H1 (cell line): ENCODE measurements around the gene SLC6A6. TPM values are rescaled to one million over a fixed set of nuclear protein-coding genes. Genes with fewer than 3 reads are reported as not detected.

Experiments used
- CTCF ChIA-PET: fragments of 300-600 bp; sonication (Branson Sonifier 250); formaldehyde crosslinking; loops from one replicate; lab custom pipeline; 2021; ENCODE audit not compliant: partially characterized antibody; lab: Charles Lee
- POLR2A ChIA-PET: fragments of 300-600 bp; sonication (Branson Sonifier 250); formaldehyde crosslinking; loops from one replicate; lab custom pipeline; 2021; ENCODE audit warnings: inconsistent platforms; ENCODE audit not compliant: partially characterized antibody; lab: Charles Lee
- DNase-seq, 2 experiments: peaks; one replicate each; pipeline versions ENCODE4 v3.0.0 to v3.0.0-alpha.2; 2010 to 2022; ENCODE audit warnings: low spot score in 2 of 2, low read depth in 1 of 2, mixed read lengths in 1 of 2
- FAIRE-seq: peaks from 2 replicates; lab custom pipeline; 2011; peaks lifted over from hg19 to GRCh38; lab: Jason Lieb, UNC
- H2AFZ ChIP-seq: 2 replicates; pipeline ENCODE4 v1.8.1; 2012; ENCODE audit warnings: low read length, inconsistent platforms
- H2AK5ac ChIP-seq: 2 replicates; pipeline ENCODE4 v1.6.1; 2013; ENCODE audit warnings: low read depth, low read length
- H2BK120ac ChIP-seq: replicated peaks from 2 replicates; pipeline ENCODE3; 2013; ENCODE audit warnings: low read depth, low read length, inconsistent platforms
- H2BK12ac ChIP-seq: 2 replicates; pipeline ENCODE4 v1.6.1; 2013; ENCODE audit warnings: low read depth, low read length
- H2BK15ac ChIP-seq: 2 replicates; pipeline ENCODE4 v1.6.1; 2013; ENCODE audit warnings: low read length
- H2BK20ac ChIP-seq: 2 replicates; pipeline ENCODE4 v1.6.1; 2013; ENCODE audit warnings: low read length
- H2BK5ac ChIP-seq: 2 replicates; pipeline ENCODE4 v1.6.1; 2013; ENCODE audit warnings: low read depth, low read length
- H3K14ac ChIP-seq: 2 replicates; pipeline ENCODE4 v1.6.1; 2013; ENCODE audit warnings: inconsistent platforms; ENCODE audit not compliant: insufficient read length
- H3K18ac ChIP-seq: 2 replicates; pipeline ENCODE4 v1.6.1; 2013; ENCODE audit warnings: low read length; ENCODE audit errors: extremely low read depth
- H3K23ac ChIP-seq: 2 replicates; pipeline ENCODE4 v1.6.1; 2013; ENCODE audit warnings: inconsistent platforms; ENCODE audit not compliant: insufficient read length
- H3K23me2 ChIP-seq: 2 replicates; pipeline ENCODE4 v1.6.1; 2013; ENCODE audit warnings: low read depth, low read length
- H3K27ac ChIP-seq: 2 replicates; pipeline ENCODE4 v1.6.1; 2011; ENCODE audit warnings: low read depth, low read length, inconsistent platforms
- H3K27me3 ChIP-seq, 4 experiments: replicated peaks in 1 of 4; 1 replicate in 1 of 4; 2 replicates in 3 of 4; pipeline versions ENCODE4 v1.6.1 to v1.8.1; 2011 to 2013; ENCODE audit warnings: low read length in 3 of 4, mild to moderate bottlenecking in 3 of 4, inconsistent platforms in 2 of 4, mixed read lengths in 2 of 4, moderate library complexity in 1 of 4; ENCODE audit not compliant: control insufficient read depth in 3 of 4, insufficient read depth in 3 of 4; ENCODE audit errors: extremely low read depth in 1 of 4
- H3K36me3 ChIP-seq, 4 experiments: 2 replicates each; pipeline versions ENCODE4 v1.6.1 to v1.8.1; 2011 to 2013; ENCODE audit warnings: mild to moderate bottlenecking in 4 of 4, low read length in 3 of 4, moderate library complexity in 2 of 4, control low read depth in 1 of 4, inconsistent platforms in 1 of 4; ENCODE audit not compliant: insufficient read depth in 4 of 4, control insufficient read depth in 2 of 4
- H3K4ac ChIP-seq: replicated peaks from 2 replicates; pipeline ENCODE3; 2013; ENCODE audit warnings: low read length, low read depth, mixed read lengths, inconsistent platforms; ENCODE audit not compliant: insufficient read length
- H3K4me1 ChIP-seq, 4 experiments: replicated peaks in 1 of 4; 1 replicate in 1 of 4; 2 replicates in 3 of 4; pipeline versions ENCODE4 v1.6.1 to v1.8.1; 2011 to 2013; ENCODE audit warnings: low read length in 3 of 4, inconsistent platforms in 2 of 4, mixed read lengths in 1 of 4; ENCODE audit not compliant: insufficient read depth in 4 of 4, control insufficient read depth in 3 of 4
- H3K4me2 ChIP-seq, 2 experiments: 2 replicates each; pipeline versions ENCODE4 v1.6.1 to v1.8.1; 2011 to 2013; ENCODE audit warnings: low read depth in 2 of 2, low read length in 2 of 2, control low read depth in 1 of 2, inconsistent platforms in 1 of 2, mild to moderate bottlenecking in 1 of 2; ENCODE audit not compliant: insufficient read depth in 1 of 2
- H3K4me3 ChIP-seq, 4 experiments: fragments of 200-600, 300-600 bp in 1 of 4; sonication (generic), shearing (Covaris generic), sonication (Bioruptor Twin) in 1 of 4; 2 replicates each; pipeline versions ENCODE4 v1.5.1 to v1.8.1; 2011 to 2016; ENCODE audit warnings: low read length in 4 of 4, low read depth in 3 of 4, control low read depth in 2 of 4, inconsistent platforms in 2 of 4, mild to moderate bottlenecking in 2 of 4, mixed read lengths in 1 of 4, moderate library complexity in 1 of 4; ENCODE audit not compliant: insufficient read depth in 2 of 4; ENCODE audit errors: extremely low read depth in 1 of 4
- H3K56ac ChIP-seq: replicated peaks from 2 replicates; pipeline ENCODE3; 2013; ENCODE audit warnings: low read depth, mild to moderate bottlenecking, mixed read lengths, low read length, inconsistent platforms; ENCODE audit not compliant: insufficient read length
- H3K79me1 ChIP-seq: 2 replicates; pipeline ENCODE4 v1.6.1; 2013; ENCODE audit warnings: low read depth, low read length, control low read depth
- H3K79me2 ChIP-seq, 2 experiments: 2 replicates each; pipeline versions ENCODE4 v1.6.1 to v1.8.1; 2012 to 2013; ENCODE audit warnings: low read length in 2 of 2, mild to moderate bottlenecking in 2 of 2, inconsistent platforms in 1 of 2; ENCODE audit not compliant: insufficient read depth in 2 of 2, control insufficient read depth in 1 of 2
- H3K9ac ChIP-seq, 4 experiments: replicated peaks in 1 of 4; 1 replicate in 1 of 4; 2 replicates in 3 of 4; pipeline versions ENCODE4 v1.6.1 to v1.8.1; 2011 to 2013; ENCODE audit warnings: low read depth in 3 of 4, low read length in 3 of 4, control low read depth in 2 of 4, mild to moderate bottlenecking in 2 of 4, moderate library complexity in 2 of 4, inconsistent platforms in 1 of 4; ENCODE audit errors: extremely low read depth in 1 of 4
- H3K9me3 ChIP-seq, 2 experiments: 2 replicates each; pipeline versions ENCODE4 v1.6.1 to v1.8.1; 2012 to 2013; ENCODE audit warnings: mild to moderate bottlenecking in 2 of 2, moderate library complexity in 2 of 2, control low read depth in 1 of 2, inconsistent platforms in 1 of 2, low read depth in 1 of 2, low read length in 1 of 2, mixed read lengths in 1 of 2; ENCODE audit not compliant: insufficient read depth in 2 of 2
- H4K20me1 ChIP-seq, 2 experiments: replicated peaks in 1 of 2; 2 replicates each; pipeline versions ENCODE3 to v1.8.1; 2011 to 2013; ENCODE audit warnings: inconsistent platforms in 2 of 2, low read length in 2 of 2, mild to moderate bottlenecking in 1 of 2; ENCODE audit not compliant: insufficient read depth in 2 of 2, control insufficient read depth in 1 of 2
- H4K5ac ChIP-seq: 2 replicates; pipeline ENCODE4 v1.6.1; 2013; ENCODE audit warnings: low read length, low read depth, mixed read lengths, inconsistent platforms; ENCODE audit not compliant: insufficient read length
- H4K8ac ChIP-seq: 2 replicates; pipeline ENCODE4 v1.8.0; 2013; ENCODE audit warnings: mild to moderate bottlenecking, moderate library complexity, low read length, inconsistent platforms; ENCODE audit not compliant: insufficient read depth; ENCODE audit errors: extremely low read depth
- H4K91ac ChIP-seq: replicated peaks from 2 replicates; pipeline ENCODE3; 2013; ENCODE audit warnings: low read length, mixed read lengths, inconsistent platforms; ENCODE audit not compliant: insufficient read length
- BACH1 ChIP-seq: IDR thresholded peaks from 2 replicates; pipeline ENCODE4 v1.6.1; 2012; ENCODE audit warnings: low read length, improper control_type of control experiment
- CEBPB ChIP-seq: IDR thresholded peaks from 2 replicates; pipeline ENCODE4 v1.6.1; 2012; ENCODE audit warnings: low read depth, low read length
- CHD1 ChIP-seq: IDR thresholded peaks from 2 replicates; pipeline ENCODE4 v1.6.1; 2012; ENCODE audit warnings: low read depth, low read length, improper control_type of control experiment
- CHD2 ChIP-seq: IDR thresholded peaks from 2 replicates; pipeline ENCODE4 v1.6.1; 2012; ENCODE audit warnings: low read length, improper control_type of control experiment
- WGBS, 2 experiments: shearing (Covaris generic) in 1 of 2; methylation state at CpG; one replicate each; pipeline versions ENCODE4 v1.1.6 to v1.1.7; 2013 to 2015; ENCODE audit warnings: low lambda C conversion rate in 2 of 2, mixed read lengths in 2 of 2, inconsistent platforms in 1 of 2, low coverage in 1 of 2, missing lambda C conversion rate in 1 of 2; ENCODE audit not compliant: insufficient replicate concordance in 2 of 2, insufficient coverage in 1 of 2, insufficient read length in 1 of 2; ENCODE audit errors: extremely low coverage in 1 of 2, missing lambda C conversion rate in 1 of 2; 5-methylcytosine and 5-hydroxymethylcytosine counted together
- polyA plus RNA-seq, 7 experiments: library from polyadenylated mRNA; depleted of rRNA in 3 of 7; stranded (reverse) in 5 of 7; unstranded in 2 of 7; fragments of >200 nt in 5 of 7; fragments of 200-250 nt in 2 of 7; gene quantifications; 1 replicate in 5 of 7; 2 replicates in 1 of 7; 4 replicates in 1 of 7; pipeline versions ENCODE4 v1.2.1 to v1.2.3, GENCODE V29; 2011 to 2013; ENCODE audit warnings: missing spikeins in 2 of 7, mixed read lengths in 2 of 7
- total RNA-seq: library from RNA; stranded (reverse); fragmentation: NEBNext Ultra II Directional; extraction: Animal tissue kit (Norgen Biotek cat#: 25700); gene quantifications from 2 replicates; pipeline ENCODE4 v1.2.1, GENCODE V29; 2021

Gene SLC6A6
- total and polyA plus RNA-seq, 2 of the 8 experiments (the other 6 are each of a cell fraction or from before 2014, with no cell fraction given) = 66.2 to 144 TPM

GRCh38 chr3:14426305-14426620 is 23.9 kb downstream of the SLC6A6 start:
- Histone ChIP-seq H3K23me2 (no peaks in the 10 kb centered on the region), H4K5ac (no peak overlapping the region), H2BK12ac (no peak overlapping the region), H3K9me3 (no peaks in the 10 kb centered on the region), H3K27me3 (no peaks in the 10 kb centered on the region), H3K36me3 (no peaks in the 10 kb centered on the region), H3K18ac (no peak overlapping the region), H3K79me1 (peaks cover 29% of the 10 kb centered on the region), H3K23ac (no peak overlapping the region), H4K91ac (no peak overlapping the region), H4K8ac (no peak overlapping the region), H3K79me2 (peaks cover 3 to 80% of the 10 kb centered on the region in 2 experiments), H2BK15ac (no peak overlapping the region), H2BK5ac (no peak overlapping the region), H4K20me1 (peaks cover 17 to 51% of the 10 kb centered on the region in 2 experiments), H3K4me1 (peaks cover 20 to 44% (median 36%) of the 10 kb centered on the region in 4 experiments), H2AK5ac (no peak overlapping the region), H3K4me2 (no peak overlapping the region), H3K4ac (no peak overlapping the region), H2AFZ (no peak overlapping the region), H3K14ac (no peak overlapping the region), H2BK120ac (no peak overlapping the region), H3K27ac (no peak overlapping the region), H3K9ac (no peak overlapping the region), H3K56ac (no peak overlapping the region), H3K4me3 (no peak overlapping the region), H2BK20ac (no peak overlapping the region)
- no peak for DNase-seq
- 88% methylated on average over 5 of the region's 5 CpGs; no CpG with 5 or more reads in 1 of the 2 experiments for WGBS, 2 experiments
- no peak for FAIRE-seq
- TF ChIP-seq CHD1 (no peak), BACH1 (no peak), CEBPB (no peak), CHD2 (no peak)
- ChIA-PET CTCF (interaction anchor here (1.0 to 2.9 kb wide), 6 partner anchors 11 to 165 kb away, joined by 3 to 17 read pairs (median 4); no protein-coding TSS in a partner anchor), POLR2A (interaction anchor here (0.9 to 3.5 kb wide), 4 partner anchors 13 to 247 kb away, joined by 3 to 17 read pairs (median 4); partner anchors contain the start of genes LSM3, SLC6A6 and XPC)
